HG03135 (cell line): ENCODE data around the gene COL18A1.

Experiments
- ATAC-seq: cut with Tn5 transposase; IDR thresholded peaks from one replicate; pipeline ENCODE4 v1.9.1; 2021; ENCODE audit warnings: mild to moderate bottlenecking, moderate library complexity; ENCODE audit not compliant: unreplicated experiment

The COL18A1 gene

DNA sequence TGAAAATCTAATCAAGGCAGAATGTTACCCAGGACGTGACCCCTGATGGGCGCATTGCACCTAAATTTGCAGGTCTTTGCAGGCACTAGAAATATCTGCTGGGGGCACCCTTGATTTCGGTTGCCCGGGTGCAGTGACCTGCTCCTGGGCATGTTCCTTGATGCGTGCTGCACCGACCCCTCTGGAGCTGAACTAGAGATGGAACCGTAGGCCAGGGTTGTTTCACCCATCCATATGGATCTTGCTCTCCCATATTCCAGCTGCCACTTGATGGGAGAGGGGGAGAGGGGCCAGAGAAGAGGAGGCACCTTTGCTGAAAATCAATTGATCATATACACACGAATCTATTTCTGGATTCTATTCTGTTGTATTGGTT, 8.4 kb upstream of the COL18A1 start:
- no peak for ATAC-seq

DNA sequence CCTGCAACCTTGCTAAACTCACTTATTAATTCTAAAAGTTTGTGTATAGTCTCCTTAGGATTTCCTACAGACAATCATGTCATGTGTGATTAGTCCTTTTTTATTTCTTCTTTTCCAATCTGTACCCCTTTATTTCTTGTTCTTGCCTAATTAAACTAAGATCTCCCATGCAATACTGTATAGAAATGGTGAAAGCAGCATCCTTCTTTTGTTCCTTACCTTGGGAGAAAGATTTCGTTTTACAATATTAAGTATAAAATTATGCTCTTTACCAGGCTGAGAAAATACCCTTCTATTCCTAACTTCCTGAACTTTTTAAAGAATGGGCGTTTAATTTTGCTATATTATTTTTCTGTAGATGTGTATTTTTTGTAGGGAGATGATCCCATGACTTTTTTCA, 7.6 kb upstream of the COL18A1 start:
- ATAC-seq = no peak

DNA sequence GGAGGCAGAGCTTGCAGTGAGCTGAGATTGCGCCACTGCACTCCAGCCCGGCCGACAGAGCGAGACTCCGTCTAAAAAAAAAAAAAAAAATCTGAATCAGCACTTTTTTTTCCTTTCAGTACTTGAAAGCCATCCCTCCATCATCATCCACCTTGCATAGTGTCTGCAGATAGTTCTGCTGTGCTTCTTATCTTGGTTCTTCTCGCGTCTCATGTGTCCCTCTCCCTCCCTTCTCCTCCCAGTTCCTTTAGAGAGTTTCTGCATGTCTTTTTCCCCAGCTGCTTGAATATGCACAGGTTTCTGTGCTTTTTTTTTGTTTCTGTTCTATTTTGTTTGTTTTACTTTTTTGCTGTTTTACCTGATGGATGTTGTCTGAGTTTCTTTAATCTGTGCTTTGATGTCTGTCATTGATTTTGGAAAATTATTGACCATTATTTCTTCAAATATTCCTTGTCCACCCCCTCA, 3.9 kb upstream of the COL18A1 start:
- ATAC-seq = no peak

DNA sequence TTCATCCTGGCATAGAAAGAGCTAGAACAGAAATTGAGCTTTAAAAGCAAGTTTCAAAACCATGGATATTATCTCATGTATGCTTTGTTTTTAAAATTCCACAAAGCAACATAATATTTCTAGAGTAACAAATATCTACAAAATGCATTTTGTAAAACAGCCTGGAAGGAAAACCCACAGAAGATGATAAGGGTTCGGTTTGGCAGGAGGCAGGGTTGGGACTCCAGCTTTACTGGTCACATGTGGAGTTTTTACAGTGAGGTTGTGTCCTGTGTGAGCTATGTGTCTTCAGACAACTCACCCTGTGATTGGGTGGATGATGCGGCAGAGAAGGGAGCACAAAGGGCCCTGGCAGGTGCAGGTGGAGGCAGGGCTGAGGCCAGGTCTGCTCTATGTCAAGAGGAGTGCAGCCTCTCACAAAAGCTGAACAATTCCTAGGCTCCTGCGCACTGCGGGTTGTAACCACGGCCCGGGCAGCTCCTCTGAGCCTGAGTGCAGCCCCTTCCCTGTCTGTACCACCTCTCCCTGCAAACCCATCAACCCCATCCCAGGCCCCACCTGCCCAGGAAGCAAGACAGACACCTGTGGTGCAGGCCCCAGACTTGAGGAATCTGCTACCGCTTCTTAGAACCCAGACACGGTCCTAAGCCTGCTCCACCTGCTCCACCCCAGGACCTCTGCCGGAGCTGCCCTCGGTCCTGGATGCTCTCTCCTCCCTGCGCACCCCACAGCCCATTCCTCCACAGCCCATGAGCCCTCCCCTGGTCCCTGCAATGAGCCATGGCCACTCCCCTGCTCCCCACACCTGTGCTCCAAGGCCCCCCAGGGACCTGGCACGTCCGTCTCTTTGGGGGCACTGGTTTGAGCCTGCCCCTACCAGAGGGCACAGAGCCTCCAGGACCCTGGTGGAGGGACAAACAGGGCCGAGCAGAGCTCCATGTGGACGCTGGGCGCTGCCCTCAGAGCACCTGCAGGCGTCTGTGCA, 2.8 kb upstream of the COL18A1 start:
- ATAC-seq = no peak

DNA sequence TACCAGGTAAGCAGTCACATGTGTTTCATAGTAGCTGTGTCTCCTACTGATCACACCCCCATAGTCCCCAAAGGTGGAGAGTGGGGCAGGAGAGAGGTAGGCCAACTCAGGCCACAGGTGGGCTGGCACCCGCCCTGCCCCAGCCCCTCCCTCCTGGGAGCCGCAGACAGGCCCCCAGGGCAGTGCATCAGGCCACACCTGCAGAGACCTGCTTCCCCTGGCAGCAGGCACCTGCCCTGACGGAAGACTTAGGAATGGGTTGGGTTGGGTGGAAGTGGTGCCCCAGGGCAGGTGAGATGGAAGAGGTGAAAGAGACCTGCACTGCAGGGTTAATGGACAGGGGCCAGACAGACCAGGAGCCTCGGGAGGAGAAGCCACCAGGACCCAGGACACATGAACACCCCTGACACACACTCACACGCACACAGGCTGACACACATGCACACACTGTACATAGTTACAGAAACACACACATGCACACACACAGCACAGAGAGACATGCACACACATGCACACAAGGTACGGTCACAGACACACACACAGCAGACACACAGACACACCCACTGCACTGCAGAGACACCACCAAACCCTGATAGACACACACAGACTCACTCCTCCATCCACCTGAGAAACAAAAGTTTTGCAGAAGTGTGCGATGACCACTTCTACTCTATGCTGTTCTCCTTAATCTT, 1.7 kb upstream of the COL18A1 start:
- ATAC-seq = no peak

DNA sequence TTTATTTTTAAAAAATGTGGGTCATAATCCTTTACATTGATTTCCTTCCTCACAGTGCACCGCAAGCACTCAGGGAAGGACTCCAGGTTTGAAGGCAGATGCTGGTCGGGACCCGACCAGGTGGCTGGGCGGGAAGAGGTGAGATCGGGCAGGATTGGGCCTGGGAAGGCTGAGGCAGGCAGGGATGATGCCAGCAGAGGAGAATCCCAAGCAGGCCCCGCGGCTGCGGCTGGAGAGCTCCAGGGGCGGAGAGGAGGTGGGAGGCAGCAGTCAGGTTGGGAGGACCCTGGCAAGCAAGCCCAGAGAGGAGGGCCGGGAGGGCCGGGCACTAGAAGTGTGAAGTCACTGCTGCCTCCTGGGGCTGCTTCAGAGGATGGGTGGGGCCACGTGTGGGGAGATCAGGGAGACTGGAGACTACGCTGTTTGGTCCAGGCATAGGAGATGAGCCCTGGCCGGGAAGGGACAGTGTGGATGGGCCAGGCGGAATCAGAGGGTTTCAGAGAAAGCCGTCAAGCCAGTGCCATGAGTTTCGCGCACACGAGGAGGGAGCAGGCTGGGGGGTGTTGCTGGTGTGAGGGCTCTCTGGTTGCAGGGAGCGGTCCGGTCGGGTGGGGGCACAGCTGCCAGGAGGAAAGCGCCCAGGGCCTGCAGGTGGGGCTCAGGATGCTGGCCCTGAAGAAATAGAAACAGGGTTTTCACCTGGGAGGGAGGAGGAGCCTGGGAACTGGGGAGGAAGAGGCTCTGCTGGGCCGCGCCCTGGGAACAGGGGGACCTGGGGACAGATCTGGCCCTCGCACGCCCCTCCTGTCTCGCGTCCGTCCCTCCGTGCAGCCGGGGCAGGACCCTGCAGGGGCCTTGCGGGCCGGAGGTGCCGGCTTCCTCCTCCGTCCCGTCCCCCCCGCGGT, 888 bp upstream of the COL18A1 start:
- no peak for ATAC-seq

DNA sequence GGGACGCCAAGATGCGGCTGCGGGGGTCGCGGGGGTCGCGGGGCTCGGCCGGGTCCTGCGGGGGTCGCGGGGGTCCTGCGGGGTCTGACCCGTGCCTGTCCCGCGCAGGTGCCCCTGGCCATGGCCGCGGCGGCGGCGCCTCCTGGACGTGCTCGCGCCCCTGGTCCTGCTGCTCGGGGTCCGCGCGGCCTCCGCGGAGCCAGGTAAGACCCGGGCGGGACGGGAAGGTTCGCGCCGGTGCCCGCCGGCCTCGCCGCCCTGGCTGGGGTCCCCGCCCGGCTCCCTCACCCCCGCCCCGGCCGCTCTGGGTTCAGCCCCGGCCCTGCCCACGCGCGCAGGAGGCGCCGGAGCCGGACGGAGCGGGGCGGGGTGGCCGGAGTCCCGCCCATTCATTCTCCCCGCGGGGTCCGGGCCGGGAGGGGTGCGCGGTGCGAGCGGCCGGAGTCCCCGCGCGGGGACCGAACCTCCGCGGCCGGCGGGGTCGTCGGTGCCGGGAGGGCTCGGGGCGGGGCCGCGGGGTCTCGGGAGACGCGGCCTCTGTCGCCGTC, 380 bp downstream of the COL18A1 start:
- no peak for ATAC-seq

DNA sequence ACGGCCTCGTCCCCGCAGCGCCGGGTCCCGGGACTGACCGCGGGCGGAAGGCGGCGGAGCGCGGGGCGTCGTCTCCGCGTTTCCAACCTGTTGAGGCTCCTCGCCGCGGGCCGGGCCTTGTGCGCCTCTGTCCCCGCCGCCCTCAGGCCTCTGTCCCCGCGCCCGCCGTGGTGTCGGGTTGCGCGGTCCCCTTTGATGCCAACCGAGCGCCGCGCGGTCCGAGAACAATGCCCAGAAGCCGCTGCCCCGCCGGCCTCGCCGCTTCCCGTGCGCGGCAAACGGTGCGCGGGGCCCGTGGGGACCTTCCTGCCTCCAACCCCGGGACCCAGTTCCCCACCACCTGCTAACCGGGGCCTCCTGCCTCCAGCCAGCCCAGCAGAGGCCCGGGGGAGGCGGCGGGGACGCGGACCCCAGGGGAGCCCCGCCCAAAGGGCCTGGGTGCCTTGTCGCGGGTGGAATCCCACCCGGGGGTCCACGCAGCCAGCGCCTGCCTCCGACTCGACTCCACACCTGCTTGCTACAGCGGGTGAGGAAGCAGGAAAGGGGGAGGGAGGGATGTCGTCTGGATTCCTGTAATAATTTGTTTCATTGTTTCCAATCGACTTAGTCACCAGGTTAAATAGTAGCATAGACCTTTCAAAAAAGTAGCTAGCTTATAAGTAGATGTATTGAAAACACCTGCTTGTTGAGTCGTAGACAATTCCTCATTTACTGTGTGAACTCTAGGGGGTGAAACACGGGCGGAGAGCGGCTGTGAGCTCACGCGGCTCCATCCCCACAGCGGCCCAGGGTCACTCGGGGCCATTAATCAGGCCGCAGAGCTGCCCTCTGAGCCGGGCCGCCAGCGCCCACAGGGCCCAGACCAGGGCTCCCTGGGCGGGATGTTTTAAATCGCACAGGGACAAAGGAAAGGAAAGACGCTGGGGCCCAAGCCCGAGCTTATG, 1.1 kb downstream of the COL18A1 start:
- no peak for ATAC-seq

DNA sequence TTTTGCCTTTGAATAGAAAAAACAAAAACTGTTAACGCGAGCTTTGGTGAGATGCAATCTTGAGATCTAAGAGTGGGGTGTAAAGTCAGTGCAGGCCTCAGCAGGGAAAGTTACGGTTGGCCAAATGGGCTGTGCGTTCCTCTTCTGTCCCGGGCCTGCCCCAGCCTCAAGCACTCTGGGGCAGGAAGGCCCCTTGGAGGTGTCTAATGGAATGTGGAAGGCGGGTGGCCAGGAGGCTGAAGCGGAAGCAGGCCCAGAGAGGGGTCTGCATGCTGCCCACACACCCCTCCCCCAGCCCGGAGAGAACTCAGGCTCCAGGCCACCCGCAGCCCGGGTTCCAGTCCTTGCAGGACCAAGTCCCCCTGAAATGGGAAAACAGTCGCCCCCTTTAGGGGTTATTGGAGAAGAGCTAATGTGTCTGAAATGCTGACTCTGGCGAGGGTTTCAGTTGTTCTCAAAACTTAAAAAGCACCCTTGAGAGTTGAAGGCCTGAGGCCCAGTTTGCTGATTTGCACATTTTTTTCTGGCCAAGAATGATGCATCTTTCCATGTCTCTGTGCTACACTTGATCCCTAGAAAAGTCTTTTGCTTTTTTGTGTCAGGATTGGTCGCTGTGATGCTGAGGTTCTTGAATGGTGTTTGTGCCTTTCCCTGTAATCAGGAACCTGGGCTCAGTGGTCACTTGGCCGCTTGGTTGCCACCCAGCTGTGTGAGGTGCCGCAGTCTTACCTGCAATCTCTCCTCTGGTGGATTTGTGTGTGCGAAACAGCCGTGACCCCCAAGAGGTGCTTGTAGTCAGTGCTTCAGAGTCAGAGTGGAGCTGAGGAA, 2.0 kb downstream of the COL18A1 start:
- ATAC-seq = no peak

DNA sequence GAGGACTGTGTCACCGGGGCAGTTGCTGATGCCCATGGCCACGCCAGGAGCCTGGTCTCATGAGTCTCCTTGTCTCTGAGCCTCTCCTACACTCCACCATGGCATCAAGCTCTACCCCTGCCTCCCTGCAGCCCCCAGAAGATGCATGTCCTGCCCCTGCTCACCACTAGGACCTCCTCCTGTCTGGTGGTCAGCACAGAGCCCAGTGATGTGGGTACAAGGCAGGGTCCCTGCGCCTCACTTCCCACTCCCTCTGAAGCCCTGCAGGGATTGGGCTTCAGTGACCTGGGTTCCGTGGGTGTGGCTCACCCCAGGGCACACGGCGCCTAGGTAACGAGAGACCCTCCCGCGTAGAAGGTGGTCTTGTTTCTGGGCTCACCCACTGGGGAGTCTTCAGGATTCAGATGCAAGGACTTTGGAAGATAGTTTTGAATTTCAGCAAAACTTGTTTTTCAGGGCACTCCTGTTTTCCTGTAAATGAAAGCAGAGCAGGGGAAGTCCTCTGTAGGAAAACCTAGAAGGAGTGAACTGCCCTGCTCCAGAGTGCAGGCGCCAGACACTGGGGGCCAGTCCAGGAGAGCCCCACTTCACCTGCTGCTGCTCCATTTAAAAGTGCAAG, 2.8 kb downstream of the COL18A1 start:
- no peak for ATAC-seq

DNA sequence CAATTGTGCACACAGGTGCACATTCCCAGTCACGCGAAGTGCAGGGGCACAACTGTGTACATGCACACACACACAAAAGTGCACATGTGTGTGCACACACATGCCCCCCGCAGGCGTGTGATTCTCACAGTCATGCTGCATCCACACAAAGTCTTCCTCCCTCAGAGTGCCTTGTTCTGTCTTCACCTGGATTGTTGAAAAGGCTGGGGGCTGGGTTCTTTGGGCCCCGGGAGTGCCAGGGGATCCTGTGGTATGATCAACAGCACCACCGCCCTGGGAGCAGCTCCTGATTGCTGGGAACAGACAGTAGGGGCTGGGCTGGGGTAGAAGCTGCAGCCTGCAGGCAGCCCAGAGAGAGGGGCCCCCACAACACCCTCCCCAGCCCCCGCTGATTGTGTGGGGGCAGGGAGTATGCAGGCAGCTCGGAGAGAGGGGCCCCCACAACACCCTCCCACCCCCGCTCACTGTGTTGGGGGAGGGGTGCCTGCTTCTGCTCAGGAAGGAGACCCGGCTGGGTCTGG, 3.4 kb downstream of the COL18A1 start:
- ATAC-seq = no peak

DNA sequence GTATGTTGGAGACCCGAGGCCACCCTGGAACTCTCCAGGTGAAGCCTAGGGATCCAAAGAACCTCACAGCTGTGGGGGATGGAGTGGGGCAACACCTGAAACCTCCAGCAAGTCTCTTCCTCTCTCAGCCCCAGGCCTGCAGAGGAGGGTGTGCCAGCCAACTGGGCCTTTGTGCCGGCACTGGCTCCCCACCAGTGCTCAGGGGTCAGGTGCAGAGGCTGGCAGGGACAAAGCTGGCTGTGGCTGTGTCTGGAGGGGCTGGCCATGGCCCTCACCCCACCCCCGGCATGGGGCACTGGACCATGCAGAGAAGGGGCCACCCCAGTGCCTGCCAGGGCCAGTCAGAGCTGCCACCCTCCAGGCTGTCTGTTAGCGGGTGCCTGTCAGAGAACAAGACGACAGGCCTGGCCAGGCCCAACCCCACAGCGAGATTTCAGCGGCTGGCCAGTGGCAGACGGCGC, 3.9 kb downstream of the COL18A1 start:
- ATAC-seq = no peak

DNA sequence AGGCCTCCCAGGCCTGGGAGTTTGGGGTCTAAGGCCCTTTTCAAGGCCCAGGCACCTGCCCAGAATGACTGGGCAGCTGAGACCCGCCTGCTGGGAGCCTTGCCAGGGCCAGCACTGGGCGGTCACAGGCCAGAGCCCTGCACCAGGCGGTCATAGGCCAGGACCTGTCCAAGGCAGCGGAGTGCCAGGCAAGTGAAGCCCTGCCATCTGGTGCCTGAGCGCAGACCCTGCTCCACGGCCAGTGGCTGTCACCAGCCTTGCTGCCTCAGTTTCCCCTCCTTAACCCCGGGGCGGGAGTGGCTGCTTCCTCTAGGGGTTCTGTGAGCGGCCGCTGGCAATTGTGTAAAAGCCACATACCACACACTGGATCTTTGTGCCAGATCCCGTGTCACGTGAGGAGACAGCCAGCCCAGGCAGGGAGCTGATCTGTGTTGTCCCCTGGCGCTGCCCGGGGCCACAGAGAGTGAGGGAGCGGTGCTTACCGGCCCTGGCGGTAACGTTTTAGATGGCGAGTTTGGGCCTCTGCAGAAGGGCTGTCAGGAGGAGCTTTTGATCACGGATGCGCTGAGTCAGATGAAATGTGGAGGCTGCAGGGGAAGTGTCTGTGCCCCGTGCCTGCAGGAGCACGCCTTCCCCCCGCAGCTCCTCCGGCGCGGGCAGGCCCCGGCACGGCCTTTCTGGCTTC, 4.6 kb downstream of the COL18A1 start:
- ATAC-seq = no peak

DNA sequence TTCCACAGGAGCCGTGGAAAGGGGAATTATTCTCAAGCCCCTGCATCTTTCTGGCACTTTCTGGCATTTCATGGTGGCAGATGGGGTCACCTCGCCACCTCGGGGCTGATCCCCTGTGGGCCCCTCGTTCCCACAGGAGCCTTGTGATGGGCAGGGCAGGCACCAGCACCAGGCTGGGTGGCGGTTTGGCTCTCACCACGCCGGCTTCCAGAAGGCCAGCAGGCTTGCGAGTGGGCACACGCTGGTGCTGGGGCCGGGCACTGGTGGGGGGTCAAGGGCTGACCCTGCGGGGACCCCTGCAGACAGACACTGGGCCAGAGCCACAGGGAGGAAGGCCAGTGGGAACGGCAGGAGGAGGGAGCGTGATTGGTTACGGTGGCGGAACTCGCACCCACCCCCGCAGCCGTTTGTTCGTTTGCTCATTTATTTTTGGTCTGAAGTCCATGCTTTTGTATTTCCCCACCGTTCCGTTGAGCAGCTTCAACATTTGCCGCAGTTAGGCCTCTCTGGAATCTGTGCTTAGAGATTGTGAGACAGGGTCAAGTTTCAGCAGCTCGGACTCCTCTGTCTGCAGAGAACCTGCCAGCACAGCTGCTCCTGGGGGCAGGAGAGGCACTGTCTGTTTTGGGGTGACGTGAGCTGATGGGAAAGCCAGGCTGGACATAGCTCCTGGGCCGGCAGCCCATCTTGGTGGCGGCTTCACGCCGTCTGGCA, 5.3 kb downstream of the COL18A1 start:
- ATAC-seq = no peak

DNA sequence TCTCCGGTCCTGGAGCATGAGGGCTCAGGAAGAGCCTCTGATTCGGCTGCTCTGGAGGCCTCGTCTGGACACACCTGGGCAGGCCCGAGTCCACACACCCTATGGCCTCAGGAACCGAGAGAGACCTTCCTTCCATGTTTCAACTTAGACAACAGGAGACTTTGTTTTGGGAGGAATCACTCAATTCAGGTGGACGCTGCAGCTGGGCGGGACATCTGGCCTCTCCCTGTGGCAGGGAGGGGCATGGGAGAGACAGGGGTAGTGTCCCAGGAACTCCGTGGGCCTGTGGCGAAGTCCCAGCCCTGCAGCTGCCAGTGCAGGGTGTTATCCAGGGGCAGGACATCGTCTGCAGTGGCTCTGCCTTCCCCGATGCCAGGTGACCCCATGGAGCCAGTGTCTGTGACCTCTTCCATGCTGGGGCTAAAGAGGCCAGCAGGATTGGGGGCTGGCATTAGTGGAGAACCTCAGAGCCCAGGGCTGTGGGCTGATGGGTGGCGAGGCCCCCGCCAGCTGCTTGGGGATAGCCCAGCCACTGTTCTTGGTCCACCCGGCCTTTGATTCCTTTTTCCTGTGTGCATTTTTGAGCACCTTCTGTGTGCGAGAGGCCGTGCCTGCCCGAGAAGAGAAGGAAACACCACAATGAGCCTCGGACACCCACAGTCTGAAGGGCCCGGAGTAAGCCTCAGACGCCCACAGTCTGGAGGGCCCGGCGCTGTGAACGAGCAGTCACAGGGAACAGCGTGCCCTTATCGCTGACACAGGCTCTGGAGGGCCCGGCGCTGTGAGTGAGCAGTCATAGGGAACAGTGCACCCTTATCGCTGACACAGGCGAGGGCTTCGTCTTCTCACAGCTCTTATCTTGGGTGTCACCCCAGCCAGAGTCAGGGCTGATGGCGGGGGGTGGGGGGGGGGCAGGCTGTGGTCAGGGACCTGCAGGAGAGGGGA, 6.2 kb downstream of the COL18A1 start:
- ATAC-seq = no peak

DNA sequence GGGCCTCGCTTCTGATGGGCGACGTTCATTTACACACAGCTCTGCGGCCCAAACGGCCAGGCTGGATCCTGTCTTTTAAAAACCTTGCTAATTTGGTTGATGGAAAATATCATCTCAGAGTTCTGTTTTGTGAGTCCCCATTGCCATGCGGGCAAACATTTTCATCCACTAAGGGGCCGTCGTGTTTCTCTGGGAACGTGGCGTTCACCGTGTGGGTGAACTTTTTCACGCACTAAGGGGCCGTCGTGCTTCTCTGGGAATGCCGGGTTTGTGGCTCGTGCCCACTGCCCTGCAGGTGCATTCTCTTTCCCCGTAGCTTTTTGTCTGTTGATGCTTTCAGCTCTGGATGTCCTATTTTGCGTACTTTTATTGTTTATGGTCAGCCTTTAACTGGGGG, 6.8 kb downstream of the COL18A1 start:
- ATAC-seq = no peak
